WTC11 (cell line): ENCODE measurements around the gene ZFYVE28. TPM values are rescaled to one million over a fixed set of nuclear protein-coding genes. Genes with fewer than 3 reads are reported as not detected.

Experiments
- ATAC-seq: fragments of 200-7000 bp; cut with Tn5 transposase; 2 replicates; pipeline ENCODE4 v1.10.0; 2021; ENCODE audit warnings: mild to moderate bottlenecking, moderate library complexity
- CTCF ChIA-PET: fragments of 300-600 bp; sonication (Branson Sonifier 250); formaldehyde crosslinking; loops from one replicate; lab custom pipeline; 2021; ENCODE audit warnings: antibody characterized with exemption; lab: Charles Lee
- POLR2A ChIA-PET: fragments of 350-600 bp; sonication (Branson Sonifier 250); formaldehyde crosslinking; loops from one replicate; lab custom pipeline; 2021; ENCODE audit warnings: antibody characterized with exemption; lab: Charles Lee
- DNase-seq: peaks from one replicate; pipeline ENCODE4 v3.0.0; 2021; ENCODE audit warnings: low spot score
- H3K27ac Mint-ChIP-seq: 2 replicates; pipeline ENCODE4 v1.8.0; 2021; ENCODE audit warnings: mixed read lengths
- H3K27me3 Mint-ChIP-seq: 2 replicates; pipeline ENCODE4 v1.8.0; 2021; ENCODE audit warnings: low read depth, mild to moderate bottlenecking, moderate library complexity, mixed read lengths
- H3K36me3 Mint-ChIP-seq: 2 replicates; pipeline ENCODE4 v1.8.0; 2021; ENCODE audit warnings: mixed read lengths
- H3K4me1 Mint-ChIP-seq: 2 replicates; pipeline ENCODE4 v1.8.0; 2022; ENCODE audit warnings: mixed read lengths
- H3K4me3 Mint-ChIP-seq: 2 replicates; pipeline ENCODE4 v1.8.0; 2021; ENCODE audit warnings: mild to moderate bottlenecking, moderate library complexity, mixed read lengths
- H3K9me3 Mint-ChIP-seq: 2 replicates; pipeline ENCODE4 v1.8.0; 2021; ENCODE audit warnings: mixed read lengths
- CBFB ChIP-seq: sonication (generic); formaldehyde crosslinking; IDR thresholded peaks from 2 replicates; pipeline ENCODE4 v1.8.1; 2022; ENCODE audit warnings: mild to moderate bottlenecking, low read depth, missing genetic modification reagents
- ELF4 ChIP-seq: sonication (generic); formaldehyde crosslinking; IDR thresholded peaks from 2 replicates; pipeline ENCODE4 v1.8.1; 2022; ENCODE audit warnings: low read depth, mild to moderate bottlenecking, moderate library complexity, missing genetic modification reagents
- ESRRA ChIP-seq: sonication (generic); formaldehyde crosslinking; IDR thresholded peaks from 2 replicates; pipeline ENCODE4 v1.8.1; 2022; ENCODE audit warnings: mild to moderate bottlenecking, missing genetic modification reagents, borderline replicate concordance
- FOXK1 ChIP-seq: sonication (generic); formaldehyde crosslinking; IDR thresholded peaks from 2 replicates; pipeline ENCODE4 v1.8.0; 2022; ENCODE audit warnings: mild to moderate bottlenecking, moderate library complexity, missing genetic modification reagents
- RORB ChIP-seq: fragments of 250-450 bp; sonication (Bioruptor Pico); IDR thresholded peaks from 2 replicates; pipeline ENCODE4 v1.9.0; 2021; ENCODE audit warnings: mild to moderate bottlenecking
- SOX15 ChIP-seq: fragments of 250-450 bp; sonication (Bioruptor Pico); IDR thresholded peaks from 2 replicates; pipeline ENCODE4 v1.9.0; 2021; ENCODE audit warnings: mild to moderate bottlenecking
- SP1 ChIP-seq: sonication (generic); formaldehyde crosslinking; conservative IDR thresholded peaks from 2 replicates; pipeline ENCODE4 v1.8.1; 2022; ENCODE audit warnings: missing genetic modification reagents
- TEAD1 ChIP-seq: sonication (generic); formaldehyde crosslinking; IDR thresholded peaks from 2 replicates; pipeline ENCODE4 v1.8.0; 2022; ENCODE audit warnings: mild to moderate bottlenecking, missing genetic modification reagents
- TP53 ChIP-seq: sonication (generic); formaldehyde crosslinking; IDR thresholded peaks from 2 replicates; pipeline ENCODE4 v1.8.1; 2023; ENCODE audit warnings: mild to moderate bottlenecking, missing genetic modification reagents
- ZNF138 ChIP-seq: sonication (generic); formaldehyde crosslinking; conservative IDR thresholded peaks from 2 replicates; pipeline ENCODE4 v1.8.1; 2022; ENCODE audit warnings: mild to moderate bottlenecking, moderate library complexity, missing genetic modification reagents
- ZNF263 ChIP-seq: sonication (generic); formaldehyde crosslinking; IDR thresholded peaks from 2 replicates; pipeline ENCODE4 v1.8.1; 2022; ENCODE audit warnings: low read depth, mild to moderate bottlenecking, moderate library complexity, missing genetic modification reagents
- total RNA-seq: library from RNA; stranded (reverse); gene quantifications from 3 replicates; pipeline ENCODE4 v1.2.3, GENCODE V29; 2021
- TF ChIP-seq, protein P1 (sequence below): fragments of 250-450 bp; sonication (Bioruptor Pico); IDR thresholded peaks from 2 replicates; pipeline ENCODE4 v1.9.0; 2021; ENCODE audit warnings: mild to moderate bottlenecking
- TF ChIP-seq, protein P2 (sequence below): sonication (generic); formaldehyde crosslinking; IDR thresholded peaks from 2 replicates; pipeline ENCODE4 v1.8.0; 2022; ENCODE audit warnings: mild to moderate bottlenecking, missing genetic modification reagents
- TF ChIP-seq, protein P3 (sequence below): sonication (generic); formaldehyde crosslinking; IDR thresholded peaks from 2 replicates; pipeline ENCODE4 v1.8.1; 2023; ENCODE audit warnings: mild to moderate bottlenecking, moderate library complexity, missing genetic modification reagents
- TF ChIP-seq, protein P4 (sequence below): sonication (generic); formaldehyde crosslinking; IDR thresholded peaks from 2 replicates; pipeline ENCODE4 v1.8.1; 2023; ENCODE audit warnings: mild to moderate bottlenecking, missing genetic modification reagents, moderate library complexity

The ZFYVE28 gene
- total RNA-seq, 1 experiment from 2014 or later = 7.8 TPM

DNA sequence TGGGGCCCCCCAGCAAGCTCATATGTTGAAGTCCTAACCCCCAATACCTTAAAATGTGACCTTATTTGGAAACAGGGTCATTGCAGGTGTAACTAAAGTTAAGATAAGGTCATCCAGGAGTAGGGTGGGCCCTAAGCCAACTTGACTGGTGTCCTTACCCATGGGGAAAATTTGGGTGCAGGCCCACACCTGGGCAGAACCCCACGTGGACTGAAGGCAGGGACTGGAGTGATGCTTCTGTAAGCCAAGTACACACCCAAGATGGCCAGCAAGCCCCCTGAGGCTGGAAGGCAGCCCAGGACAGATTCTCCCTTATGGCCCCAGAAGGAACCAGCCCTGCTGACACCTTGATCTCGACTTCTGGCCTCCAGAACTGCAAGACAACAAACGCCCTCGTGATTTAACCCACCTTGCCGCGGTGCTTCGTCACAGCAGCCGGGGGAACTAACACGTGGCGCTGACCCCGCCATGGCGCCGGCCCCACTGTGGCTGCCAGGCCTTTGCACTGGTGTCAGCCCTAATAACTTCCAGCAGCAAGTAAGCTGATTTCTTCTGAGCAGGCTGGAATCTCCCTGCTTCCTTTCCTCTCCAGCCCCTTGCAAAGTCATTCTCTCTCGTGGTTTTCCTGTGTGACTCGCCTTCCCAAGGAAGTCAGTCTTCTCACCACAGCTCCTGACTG lies 133.4 kb downstream of the ZFYVE28 start:
- Mint-ChIP-seq H3K9me3 (no peaks in the 10 kb centered on the region), H3K4me3 (no peak overlapping the region), H3K27ac (no peak overlapping the region; the same call in 1 of the 2 replicates), H3K36me3 (no peaks in the 10 kb centered on the region), H3K27me3 (no peaks in the 10 kb centered on the region; the same call in 1 of the 2 replicates), H3K4me1 (no peaks in the 10 kb centered on the region; the same call in 1 of the 2 replicates)
- ChIA-PET POLR2A (no interaction called here), CTCF (interaction anchor here (1.5 kb wide), 1 partner anchor 70 kb away, joined by 4 read pairs; no protein-coding TSS in a partner anchor)
- no peak for TF ChIP-seq TEAD1 (CRISPR knock-in tag)
- TF ChIP-seq ESRRA (CRISPR knock-in tag) = no peak
- TF ChIP-seq ZNF263 (CRISPR knock-in tag) = no peak
- no peak for TF ChIP-seq TP53 (CRISPR knock-in tag)
- TF ChIP-seq, protein P1, sequence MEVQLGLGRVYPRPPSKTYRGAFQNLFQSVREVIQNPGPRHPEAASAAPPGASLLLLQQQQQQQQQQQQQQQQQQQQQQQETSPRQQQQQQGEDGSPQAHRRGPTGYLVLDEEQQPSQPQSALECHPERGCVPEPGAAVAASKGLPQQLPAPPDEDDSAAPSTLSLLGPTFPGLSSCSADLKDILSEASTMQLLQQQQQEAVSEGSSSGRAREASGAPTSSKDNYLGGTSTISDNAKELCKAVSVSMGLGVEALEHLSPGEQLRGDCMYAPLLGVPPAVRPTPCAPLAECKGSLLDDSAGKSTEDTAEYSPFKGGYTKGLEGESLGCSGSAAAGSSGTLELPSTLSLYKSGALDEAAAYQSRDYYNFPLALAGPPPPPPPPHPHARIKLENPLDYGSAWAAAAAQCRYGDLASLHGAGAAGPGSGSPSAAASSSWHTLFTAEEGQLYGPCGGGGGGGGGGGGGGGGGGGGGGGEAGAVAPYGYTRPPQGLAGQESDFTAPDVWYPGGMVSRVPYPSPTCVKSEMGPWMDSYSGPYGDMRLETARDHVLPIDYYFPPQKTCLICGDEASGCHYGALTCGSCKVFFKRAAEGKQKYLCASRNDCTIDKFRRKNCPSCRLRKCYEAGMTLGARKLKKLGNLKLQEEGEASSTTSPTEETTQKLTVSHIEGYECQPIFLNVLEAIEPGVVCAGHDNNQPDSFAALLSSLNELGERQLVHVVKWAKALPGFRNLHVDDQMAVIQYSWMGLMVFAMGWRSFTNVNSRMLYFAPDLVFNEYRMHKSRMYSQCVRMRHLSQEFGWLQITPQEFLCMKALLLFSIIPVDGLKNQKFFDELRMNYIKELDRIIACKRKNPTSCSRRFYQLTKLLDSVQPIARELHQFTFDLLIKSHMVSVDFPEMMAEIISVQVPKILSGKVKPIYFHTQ (CRISPR knock-in tag) = no peak
- no peak for TF ChIP-seq ELF4 (CRISPR knock-in tag)
- TF ChIP-seq, protein P2, sequence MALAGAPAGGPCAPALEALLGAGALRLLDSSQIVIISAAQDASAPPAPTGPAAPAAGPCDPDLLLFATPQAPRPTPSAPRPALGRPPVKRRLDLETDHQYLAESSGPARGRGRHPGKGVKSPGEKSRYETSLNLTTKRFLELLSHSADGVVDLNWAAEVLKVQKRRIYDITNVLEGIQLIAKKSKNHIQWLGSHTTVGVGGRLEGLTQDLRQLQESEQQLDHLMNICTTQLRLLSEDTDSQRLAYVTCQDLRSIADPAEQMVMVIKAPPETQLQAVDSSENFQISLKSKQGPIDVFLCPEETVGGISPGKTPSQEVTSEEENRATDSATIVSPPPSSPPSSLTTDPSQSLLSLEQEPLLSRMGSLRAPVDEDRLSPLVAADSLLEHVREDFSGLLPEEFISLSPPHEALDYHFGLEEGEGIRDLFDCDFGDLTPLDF (CRISPR knock-in tag) = no peak
- TF ChIP-seq FOXK1 (CRISPR knock-in tag) = no peak
- no peak for TF ChIP-seq SP1 (CRISPR knock-in tag)
- no peak for TF ChIP-seq ZNF138
- ATAC-seq = no peak
- DNase-seq = no peak

DNA sequence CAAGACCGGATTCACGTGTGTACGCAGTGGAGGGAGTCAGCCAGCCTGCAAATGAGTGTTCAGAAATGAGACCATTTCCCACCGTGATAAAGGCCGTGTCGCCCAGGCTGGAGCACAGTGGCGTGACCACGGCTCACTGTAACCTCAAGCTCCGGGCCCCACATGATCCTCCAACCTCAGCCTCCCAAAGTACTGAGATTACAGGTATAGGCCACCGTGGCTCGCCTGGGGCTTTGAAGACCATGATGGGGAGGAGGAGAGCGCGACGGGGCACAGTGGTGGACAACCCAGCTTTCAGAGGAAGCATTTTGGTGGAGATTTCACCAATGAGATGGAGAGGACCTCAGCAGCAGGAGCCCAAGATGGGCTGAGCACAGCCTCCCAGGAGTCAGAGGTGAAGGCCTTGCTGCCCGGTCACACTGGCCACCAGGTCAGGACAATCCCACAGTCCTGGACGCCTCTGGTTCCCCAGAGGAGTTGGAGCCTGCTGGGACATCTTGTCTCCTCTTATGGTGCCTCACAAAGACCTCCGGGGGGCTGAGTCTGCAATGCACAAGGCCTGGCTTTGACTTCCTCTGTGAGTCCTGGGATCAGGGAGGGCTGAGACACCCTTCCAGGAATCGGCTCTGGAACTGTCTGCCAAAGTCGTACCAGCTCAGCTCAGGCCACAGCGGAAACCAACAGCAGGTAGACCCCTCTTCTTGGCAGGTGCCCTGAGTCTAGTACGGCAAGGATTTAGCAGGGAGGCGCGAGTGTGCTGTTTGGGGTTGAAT lies 134.1 kb downstream of the ZFYVE28 start:
- TF ChIP-seq, protein P3, sequence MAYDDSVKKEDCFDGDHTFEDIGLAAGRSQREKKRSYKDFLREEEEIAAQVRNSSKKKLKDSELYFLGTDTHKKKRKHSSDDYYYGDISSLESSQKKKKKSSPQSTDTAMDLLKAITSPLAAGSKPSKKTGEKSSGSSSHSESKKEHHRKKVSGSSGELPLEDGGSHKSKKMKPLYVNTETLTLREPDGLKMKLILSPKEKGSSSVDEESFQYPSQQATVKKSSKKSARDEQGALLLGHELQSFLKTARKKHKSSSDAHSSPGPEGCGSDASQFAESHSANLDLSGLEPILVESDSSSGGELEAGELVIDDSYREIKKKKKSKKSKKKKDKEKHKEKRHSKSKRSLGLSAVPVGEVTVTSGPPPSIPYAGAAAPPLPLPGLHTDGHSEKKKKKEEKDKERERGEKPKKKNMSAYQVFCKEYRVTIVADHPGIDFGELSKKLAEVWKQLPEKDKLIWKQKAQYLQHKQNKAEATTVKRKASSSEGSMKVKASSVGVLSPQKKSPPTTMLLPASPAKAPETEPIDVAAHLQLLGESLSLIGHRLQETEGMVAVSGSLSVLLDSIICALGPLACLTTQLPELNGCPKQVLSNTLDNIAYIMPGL (CRISPR knock-in tag) = no peak
- TF ChIP-seq SOX15 (CRISPR knock-in tag) = no peak
- no peak for TF ChIP-seq CBFB (CRISPR knock-in tag)
- TF ChIP-seq ESRRA (CRISPR knock-in tag) = no peak
- TF ChIP-seq, protein P4, sequence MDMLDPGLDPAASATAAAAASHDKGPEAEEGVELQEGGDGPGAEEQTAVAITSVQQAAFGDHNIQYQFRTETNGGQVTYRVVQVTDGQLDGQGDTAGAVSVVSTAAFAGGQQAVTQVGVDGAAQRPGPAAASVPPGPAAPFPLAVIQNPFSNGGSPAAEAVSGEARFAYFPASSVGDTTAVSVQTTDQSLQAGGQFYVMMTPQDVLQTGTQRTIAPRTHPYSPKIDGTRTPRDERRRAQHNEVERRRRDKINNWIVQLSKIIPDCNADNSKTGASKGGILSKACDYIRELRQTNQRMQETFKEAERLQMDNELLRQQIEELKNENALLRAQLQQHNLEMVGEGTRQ (CRISPR knock-in tag) = no peak
- TF ChIP-seq RORB = no peak
- TF ChIP-seq, all 79 proteins: peak for 0
- Mint-ChIP-seq H3K27me3 (no peaks in the 10 kb centered on the region; the same call in 1 of the 2 replicates), H3K4me3 (no peak overlapping the region), H3K9me3 (no peaks in the 10 kb centered on the region), H3K27ac (no peak overlapping the region), H3K4me1 (no peaks in the 10 kb centered on the region; the same call in 1 of the 2 replicates), H3K36me3 (no peaks in the 10 kb centered on the region)
- no peak for DNase-seq
- ChIA-PET POLR2A (no interaction called here), CTCF (interaction anchor here (0.8 kb wide), 1 partner anchor 157 kb away, joined by 3 read pairs; no protein-coding TSS in a partner anchor)
- ATAC-seq = no peak
